ENCODE results near the gene HIPK2. TPM values are rescaled to one million over a fixed set of nuclear protein-coding genes. Genes with fewer than 3 reads are reported as not detected.
A peak's percentile ranks its signal among the peaks of the same experiment; 100 is the strongest.

HIPK2 gene
- total RNA-seq, 1 donor: 12.7 TPM

- no peak overlapping the region for H2AFZ ChIP-seq (ENCODE audit: low read length)
- H4K20me1 ChIP-seq (ENCODE audit: insufficient read depth, low read length): peaks cover 31% of the 10 kb centered on the region
- peaks cover 13% of the 10 kb centered on the region for H3K4me1 ChIP-seq (ENCODE audit: insufficient read depth, low read length)
- no peak overlapping the region for H3K4me2 ChIP-seq (ENCODE audit: insufficient read depth, low read length)
- peaks cover 43% of the 10 kb centered on the region for H3K36me3 ChIP-seq (ENCODE audit: insufficient read depth, low read length)
- H3K27me3 ChIP-seq (ENCODE audit: insufficient read depth, low read length): no peaks in the 10 kb centered on the region
- peaks cover 93% of the 10 kb centered on the region for H3K79me2 ChIP-seq (ENCODE audit: insufficient read depth, low read length)
- no peak overlapping the region for H3K4me3 ChIP-seq (ENCODE audit: insufficient read depth, low read length)
- no peaks in the 10 kb centered on the region for H3K9me3 ChIP-seq (ENCODE audit: low read depth, low read length)
- TF ChIP-seq, protein P1, sequence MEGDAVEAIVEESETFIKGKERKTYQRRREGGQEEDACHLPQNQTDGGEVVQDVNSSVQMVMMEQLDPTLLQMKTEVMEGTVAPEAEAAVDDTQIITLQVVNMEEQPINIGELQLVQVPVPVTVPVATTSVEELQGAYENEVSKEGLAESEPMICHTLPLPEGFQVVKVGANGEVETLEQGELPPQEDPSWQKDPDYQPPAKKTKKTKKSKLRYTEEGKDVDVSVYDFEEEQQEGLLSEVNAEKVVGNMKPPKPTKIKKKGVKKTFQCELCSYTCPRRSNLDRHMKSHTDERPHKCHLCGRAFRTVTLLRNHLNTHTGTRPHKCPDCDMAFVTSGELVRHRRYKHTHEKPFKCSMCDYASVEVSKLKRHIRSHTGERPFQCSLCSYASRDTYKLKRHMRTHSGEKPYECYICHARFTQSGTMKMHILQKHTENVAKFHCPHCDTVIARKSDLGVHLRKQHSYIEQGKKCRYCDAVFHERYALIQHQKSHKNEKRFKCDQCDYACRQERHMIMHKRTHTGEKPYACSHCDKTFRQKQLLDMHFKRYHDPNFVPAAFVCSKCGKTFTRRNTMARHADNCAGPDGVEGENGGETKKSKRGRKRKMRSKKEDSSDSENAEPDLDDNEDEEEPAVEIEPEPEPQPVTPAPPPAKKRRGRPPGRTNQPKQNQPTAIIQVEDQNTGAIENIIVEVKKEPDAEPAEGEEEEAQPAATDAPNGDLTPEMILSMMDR (IDR thresholded peaks at IDR 0.05; ENCODE audit: extremely low read depth, low read depth, low read length): no peak
- no peak overlapping the region for H3K27ac ChIP-seq (ENCODE audit: low read depth, low read length)
- DNase-seq (ENCODE audit: insufficient read length, low spot score, missing footprints): no peak
Measured at GRCh38 chr7:139711991-139712743, 65.6 kb downstream of the HIPK2 start.

- DNase-seq (ENCODE audit: insufficient read length, low spot score, missing footprints): peak; percentile 38
- Histone ChIP-seq H3K4me3 (ENCODE audit: insufficient read depth, low read length) (no peak overlapping the region), H3K4me2 (ENCODE audit: insufficient read depth, low read length) (no peak overlapping the region), H3K4me1 (ENCODE audit: insufficient read depth, low read length) (peaks cover 13% of the 10 kb centered on the region), H2AFZ (ENCODE audit: low read length) (no peak overlapping the region), H3K36me3 (ENCODE audit: insufficient read depth, low read length) (peaks cover 40% of the 10 kb centered on the region), H3K27ac (ENCODE audit: low read depth, low read length) (peak overlapping the region; percentile 64), H3K27me3 (ENCODE audit: insufficient read depth, low read length) (no peaks in the 10 kb centered on the region), H3K9me3 (ENCODE audit: low read depth, low read length) (no peaks in the 10 kb centered on the region), H3K79me2 (ENCODE audit: insufficient read depth, low read length) (peaks cover 89% of the 10 kb centered on the region), H4K20me1 (ENCODE audit: insufficient read depth, low read length) (peaks cover 31% of the 10 kb centered on the region)
- TF ChIP-seq, protein P1 (IDR thresholded peaks at IDR 0.05; ENCODE audit: extremely low read depth, low read depth, low read length): no peak
Measured at GRCh38 chr7:139710036-139710435, 67.8 kb downstream of the HIPK2 start.

GRCh38 chr7:139709485-139709884 lies 68.3 kb downstream of the HIPK2 start:
- TF ChIP-seq, protein P1 (IDR thresholded peaks at IDR 0.05; ENCODE audit: extremely low read depth, low read depth, low read length): no peak
- Histone ChIP-seq H3K36me3 (ENCODE audit: insufficient read depth, low read length) (peaks cover 37% of the 10 kb centered on the region), H3K4me3 (ENCODE audit: insufficient read depth, low read length) (no peak overlapping the region), H3K79me2 (ENCODE audit: insufficient read depth, low read length) (peaks cover 89% of the 10 kb centered on the region), H3K27me3 (ENCODE audit: insufficient read depth, low read length) (no peaks in the 10 kb centered on the region), H3K27ac (ENCODE audit: low read depth, low read length) (peak overlapping the region; percentile 64), H3K4me1 (ENCODE audit: insufficient read depth, low read length) (peaks cover 13% of the 10 kb centered on the region), H3K4me2 (ENCODE audit: insufficient read depth, low read length) (no peak overlapping the region), H4K20me1 (ENCODE audit: insufficient read depth, low read length) (peaks cover 32% of the 10 kb centered on the region), H2AFZ (ENCODE audit: low read length) (no peak overlapping the region), H3K9me3 (ENCODE audit: low read depth, low read length) (no peaks in the 10 kb centered on the region)
- peak; percentile 95 for DNase-seq (ENCODE audit: insufficient read length, low spot score, missing footprints)

GRCh38 chr7:139708541-139708940 lies 69.3 kb downstream of the HIPK2 start:
- H3K27me3 ChIP-seq (ENCODE audit: insufficient read depth, low read length): no peaks in the 10 kb centered on the region
- TF ChIP-seq, protein P1 (IDR thresholded peaks at IDR 0.05; ENCODE audit: extremely low read depth, low read depth, low read length): no peak
- H3K79me2 ChIP-seq (ENCODE audit: insufficient read depth, low read length): peaks cover 89% of the 10 kb centered on the region

More at GRCh38 chr7:139708541-139708940, 69.3 kb downstream of the HIPK2 start:
- Histone ChIP-seq H3K4me2 (ENCODE audit: insufficient read depth, low read length) (no peak overlapping the region), H3K9me3 (ENCODE audit: low read depth, low read length) (no peaks in the 10 kb centered on the region), H3K4me1 (ENCODE audit: insufficient read depth, low read length) (peaks cover 13% of the 10 kb centered on the region), H3K27ac (ENCODE audit: low read depth, low read length) (no peak overlapping the region), H3K36me3 (ENCODE audit: insufficient read depth, low read length) (peaks cover 30% of the 10 kb centered on the region), H2AFZ (ENCODE audit: low read length) (no peak overlapping the region), H4K20me1 (ENCODE audit: insufficient read depth, low read length) (peaks cover 38% of the 10 kb centered on the region), H3K4me3 (ENCODE audit: insufficient read depth, low read length) (no peak overlapping the region)
- no peak for DNase-seq (ENCODE audit: insufficient read length, low spot score, missing footprints)
